Subcutaneous adipose tissue (tissue), 4 donors: Measurements from ENCODE around the gene ROBO4. TPM values are rescaled to one million over a fixed set of nuclear protein-coding genes. Genes with fewer than 3 reads are reported as not detected.

Experiments used
- CTCF ChIP-seq: fragments of 450-650 bp; IDR thresholded peaks from one replicate; pipeline ENCODE4 v1.5.1; 2016; ENCODE audit warnings: low read depth, mild to moderate bottlenecking, control low read depth, antibody characterized with exemption, moderate library complexity
- total RNA-seq, 4 donors: library from RNA; depleted of rRNA; stranded (reverse); fragments of >200 nt; gene quantifications; one replicate each; pipeline ENCODE4 v1.1.0, GENCODE V29; 2016

The ROBO4 gene
- 100 to 1,000 TPM in 1 of 4 donors, 10 to 100 TPM in 3; 17.5 to 152 (median 21.0) TPM for total RNA-seq

GRCh38 chr11:124897674-124898262 lies at the start of gene ROBO4:
TSS of gene ROBO4 (minus strand) at chr11:124897865. CDS start at chr11:124897795, 70 bp downstream.
- TF ChIP-seq CTCF, result no peak

GRCh38 chr11:124946735-124947141 lies 49.1 kb upstream of the ROBO4 start:
- no peak for TF ChIP-seq CTCF

- TF ChIP-seq CTCF, result no peak
Measured at GRCh38 chr11:124945826-124946225, 48.2 kb upstream of the ROBO4 start.

- no peak for TF ChIP-seq CTCF
Measured at GRCh38 chr11:124944565-124944964, 46.9 kb upstream of the ROBO4 start.

GRCh38 chr11:124943741-124944140 lies 46.1 kb upstream of the ROBO4 start:
- no peak for TF ChIP-seq CTCF

- no peak for TF ChIP-seq CTCF
Measured at GRCh38 chr11:124943254-124943616, 45.6 kb upstream of the ROBO4 start.

GRCh38 chr11:124942466-124943253 lies 45.0 kb upstream of the ROBO4 start:
- TF ChIP-seq CTCF, result no peak
